GM13976 (cell line): ENCODE measurements around the gene NAPSA.

Source experiments
- DNase-seq: peaks from one replicate; pipeline ENCODE4 v3.0.0; 2012; ENCODE audit warnings: low spot score
- CTCF ChIP-seq: IDR thresholded peaks from 2 replicates; pipeline ENCODE4 v1.5.1; 2012; ENCODE audit warnings: borderline replicate concordance, mild to moderate bottlenecking; ENCODE audit not compliant: insufficient read depth; ENCODE audit errors: extremely low read depth, missing control alignments, control extremely low read depth
- in situ Hi-C: fragments of 300-500 bp; cut with MboI; formaldehyde crosslinking; loops from one replicate; pipeline ENCODE4 v1.12.0; 2022; ENCODE audit warnings: low sequenced_read_pairs, mixed read lengths, inconsistent platforms; ENCODE audit not compliant: unreplicated experiment

Gene NAPSA

DNA sequence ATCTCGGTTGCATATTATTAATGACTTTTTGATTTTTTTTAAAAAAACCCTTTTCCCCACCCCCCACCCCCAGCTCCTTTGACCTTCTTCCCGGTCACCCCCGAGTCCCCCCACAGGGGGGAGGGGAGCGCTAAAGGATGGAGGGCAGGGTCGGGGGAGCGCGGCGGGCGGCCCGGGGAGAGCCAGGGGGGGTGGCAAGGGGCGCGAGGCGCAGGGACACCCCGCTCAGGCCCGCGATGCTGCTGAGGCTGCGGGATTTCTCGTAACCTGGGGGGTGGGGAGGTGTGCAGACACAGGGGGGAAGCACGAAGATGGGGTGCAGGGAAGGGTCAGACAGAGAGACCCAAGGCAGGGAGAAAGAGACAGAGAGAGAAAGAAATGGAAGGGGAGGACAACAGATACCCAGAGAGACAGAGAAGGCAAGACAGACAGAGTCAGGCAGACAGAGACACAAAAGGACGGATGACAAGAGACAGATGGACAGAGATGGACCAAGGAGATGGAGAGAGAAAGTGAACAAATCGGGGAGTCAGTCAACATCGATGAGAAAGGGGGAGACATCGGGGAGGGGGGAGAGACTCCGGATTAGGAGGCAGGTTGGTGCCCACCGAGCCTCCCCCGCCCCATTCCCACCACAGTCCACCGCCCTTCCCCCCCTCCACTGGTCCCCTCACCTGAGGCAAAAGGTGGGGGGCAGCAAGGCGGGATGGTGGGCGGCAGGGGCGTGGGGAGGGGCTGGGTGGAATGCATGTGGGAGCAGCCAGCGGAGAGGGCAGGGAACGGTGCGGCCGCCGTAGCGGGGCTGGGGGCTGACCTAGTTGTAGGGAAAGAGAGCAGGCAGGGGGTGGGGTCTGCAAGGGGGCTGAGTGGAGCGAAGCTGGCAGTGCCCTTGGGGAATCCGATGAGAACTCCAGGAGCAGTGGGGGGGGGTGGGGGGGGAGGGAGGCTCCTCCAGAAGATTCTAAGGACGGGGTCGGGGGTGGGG lies 50.4 kb downstream of the NAPSA start:
- no peak for TF ChIP-seq CTCF
- in situ Hi-C loops: no loop called here
- no peak for DNase-seq

GRCh38 chr19:50313812-50314536 lies 51.5 kb downstream of the NAPSA start:
- no peak for TF ChIP-seq CTCF
- in situ Hi-C loops: no loop called here

GRCh38 chr19:50312967-50313811 lies 52.2 kb downstream of the NAPSA start:
- in situ Hi-C loops: no loop called here
- DNase-seq: no peak
- TF ChIP-seq CTCF: no peak

More at GRCh38 chr19:50313812-50314536, 51.5 kb downstream of the NAPSA start:
- no peak for DNase-seq

DNA sequence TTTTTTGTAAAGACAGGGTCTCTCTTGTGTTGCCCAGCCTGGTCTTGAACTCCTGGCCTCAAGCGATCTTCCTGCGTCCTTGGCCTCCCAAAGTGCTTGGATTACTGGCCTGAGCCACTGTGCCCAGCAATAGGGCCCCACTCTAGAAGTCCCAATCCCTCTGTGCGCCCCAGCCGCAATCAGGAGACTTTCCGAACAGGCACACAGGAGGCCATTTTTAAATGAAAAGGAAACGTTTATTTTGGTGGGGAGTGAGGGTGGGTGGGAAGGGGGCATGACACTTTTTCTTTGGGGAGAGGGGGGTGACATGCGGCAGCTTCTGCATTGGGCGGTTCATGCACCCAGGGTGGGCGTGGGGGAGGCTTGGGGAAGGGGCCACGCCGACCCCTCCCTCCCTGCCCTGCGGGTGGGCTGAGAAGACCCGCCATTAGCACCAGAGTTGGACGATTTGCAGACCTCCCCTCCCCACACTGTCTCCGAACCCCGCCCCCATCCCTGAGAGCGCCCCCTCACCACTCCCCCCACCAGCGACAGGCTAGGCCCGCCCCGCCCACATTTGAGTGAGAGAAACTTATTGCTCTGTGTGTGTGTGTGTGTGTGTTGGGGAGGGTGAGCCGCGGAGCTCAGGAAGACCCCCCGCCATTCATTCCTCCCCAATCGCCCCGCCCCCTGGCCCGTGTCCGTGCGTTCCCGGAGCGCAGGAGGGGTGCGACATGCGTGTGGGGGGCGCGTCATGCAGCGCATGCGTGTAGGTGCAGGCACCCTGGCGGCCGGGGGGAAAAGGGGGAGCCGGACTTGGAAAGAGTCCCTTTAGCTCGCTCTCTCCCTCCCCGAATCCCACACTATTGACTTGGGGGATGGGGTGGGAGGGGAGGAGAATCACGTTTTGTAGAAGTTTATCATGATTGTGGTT lies 53.5 kb downstream of the NAPSA start:
- TF ChIP-seq CTCF: no peak
- in situ Hi-C loops: no loop called here
- DNase-seq: no peak

DNA sequence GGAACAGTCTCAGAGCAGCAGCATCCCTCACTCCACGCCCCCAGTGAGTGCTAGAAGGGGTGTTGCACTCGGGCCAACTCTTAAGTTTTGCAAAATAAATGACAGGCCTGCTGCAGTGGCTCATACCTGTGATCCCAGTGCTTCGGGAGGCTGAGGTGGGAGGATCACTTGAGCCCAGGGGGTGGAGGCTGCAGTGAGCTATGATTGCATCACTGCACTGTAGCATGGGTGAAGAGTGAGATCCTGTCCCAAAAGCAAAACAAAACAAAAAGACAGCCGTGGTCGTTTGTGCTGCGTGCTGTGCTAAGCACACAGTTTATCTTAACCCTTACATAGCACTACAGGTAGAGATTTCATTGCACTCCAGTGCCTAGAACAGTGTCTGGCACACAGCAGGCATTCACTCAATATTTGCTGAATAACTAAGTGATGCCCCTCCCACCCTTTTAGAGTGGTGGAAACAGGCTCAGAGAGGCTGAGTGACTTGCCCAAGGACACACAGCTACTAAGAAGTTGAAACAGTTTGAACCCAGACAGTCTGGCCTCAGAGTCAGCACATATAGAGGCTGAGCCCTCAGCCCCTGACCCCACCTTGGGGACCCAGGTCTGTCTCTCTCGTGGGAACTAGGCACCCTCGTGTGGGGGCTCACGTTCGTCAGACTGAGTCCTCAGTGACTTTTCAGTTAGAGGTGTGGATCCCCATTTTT lies 54.5 kb downstream of the NAPSA start:
- in situ Hi-C loops: no loop called here
- no peak for DNase-seq
- no peak for TF ChIP-seq CTCF
